ENCODE results near the gene MFSD11. TPM values are rescaled to one million over a fixed set of nuclear protein-coding genes. Genes with fewer than 3 reads are reported as not detected.
"Not testable (repeated sequence)": the region's sequence is repeated elsewhere in the genome, so short reads cannot be mapped to it uniquely, and the experiment has no call there.

MFSD11 gene
- total RNA-seq, 2 donors from 2014 or later: 49.7 to 52.3 TPM

DNA sequence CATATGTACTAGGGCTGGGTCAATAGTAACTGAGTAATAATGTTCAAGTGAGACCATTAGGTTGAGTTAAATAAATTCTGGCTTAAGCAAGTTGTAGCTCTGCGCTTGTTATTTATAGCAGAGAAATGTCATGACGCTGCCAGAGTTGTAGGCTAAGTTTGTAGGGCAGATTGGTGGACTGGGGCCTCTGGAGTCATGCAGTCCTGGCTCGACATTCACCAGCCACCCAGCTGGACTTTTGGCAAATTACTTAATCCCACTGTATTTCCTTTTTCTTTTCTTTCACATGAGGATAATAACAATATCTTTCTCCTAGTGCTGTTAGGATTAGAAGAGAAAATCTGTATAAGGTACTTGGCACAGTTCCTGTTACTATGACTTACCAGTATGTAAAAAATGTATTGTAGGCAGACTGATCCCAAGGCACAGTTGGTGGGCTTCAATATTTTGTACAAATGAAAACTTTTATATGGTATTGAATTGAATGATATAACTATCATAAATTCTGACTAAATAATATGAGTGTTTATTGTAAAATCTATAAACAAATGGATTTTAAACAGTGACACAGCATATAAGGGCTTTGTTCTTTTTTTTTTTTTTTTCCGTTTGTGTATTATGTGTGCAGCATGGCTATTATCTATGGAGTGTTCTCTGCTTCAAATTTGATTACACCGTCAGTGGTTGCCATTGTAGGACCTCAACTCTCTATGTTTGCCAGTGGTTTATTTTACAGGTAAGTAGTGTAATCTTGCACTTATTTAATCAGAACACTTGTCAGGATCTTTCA, 2.6 kb downstream of the MFSD11 start:
- TF ChIP-seq, protein P1, sequence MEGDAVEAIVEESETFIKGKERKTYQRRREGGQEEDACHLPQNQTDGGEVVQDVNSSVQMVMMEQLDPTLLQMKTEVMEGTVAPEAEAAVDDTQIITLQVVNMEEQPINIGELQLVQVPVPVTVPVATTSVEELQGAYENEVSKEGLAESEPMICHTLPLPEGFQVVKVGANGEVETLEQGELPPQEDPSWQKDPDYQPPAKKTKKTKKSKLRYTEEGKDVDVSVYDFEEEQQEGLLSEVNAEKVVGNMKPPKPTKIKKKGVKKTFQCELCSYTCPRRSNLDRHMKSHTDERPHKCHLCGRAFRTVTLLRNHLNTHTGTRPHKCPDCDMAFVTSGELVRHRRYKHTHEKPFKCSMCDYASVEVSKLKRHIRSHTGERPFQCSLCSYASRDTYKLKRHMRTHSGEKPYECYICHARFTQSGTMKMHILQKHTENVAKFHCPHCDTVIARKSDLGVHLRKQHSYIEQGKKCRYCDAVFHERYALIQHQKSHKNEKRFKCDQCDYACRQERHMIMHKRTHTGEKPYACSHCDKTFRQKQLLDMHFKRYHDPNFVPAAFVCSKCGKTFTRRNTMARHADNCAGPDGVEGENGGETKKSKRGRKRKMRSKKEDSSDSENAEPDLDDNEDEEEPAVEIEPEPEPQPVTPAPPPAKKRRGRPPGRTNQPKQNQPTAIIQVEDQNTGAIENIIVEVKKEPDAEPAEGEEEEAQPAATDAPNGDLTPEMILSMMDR (IDR thresholded peaks at IDR 0.05): no peak
- peaks cover 19% of the 10 kb centered on the region for H3K36me3 ChIP-seq
- DNase-seq (ENCODE audit: low spot score) (no peak), ATAC-seq (ENCODE audit: insufficient number of reproducible peaks, low FRiP score, low read depth) (no peak)
- H3K27ac ChIP-seq: peak overlapping the region; percentile 68 to 98
- no peaks in the 10 kb centered on the region for H3K9me3 ChIP-seq
- H3K4me3 ChIP-seq: peak overlapping the region; percentile 44
- H3K4me1 ChIP-seq (ENCODE audit: control insufficient read depth in 1 of 2, low read depth in 2 of 2): peaks cover 24 to 39% of the 10 kb centered on the region in 2 donors
- H3K27me3 ChIP-seq (replicated peaks; ENCODE audit: insufficient read depth): no peaks in the 10 kb centered on the region

DNA sequence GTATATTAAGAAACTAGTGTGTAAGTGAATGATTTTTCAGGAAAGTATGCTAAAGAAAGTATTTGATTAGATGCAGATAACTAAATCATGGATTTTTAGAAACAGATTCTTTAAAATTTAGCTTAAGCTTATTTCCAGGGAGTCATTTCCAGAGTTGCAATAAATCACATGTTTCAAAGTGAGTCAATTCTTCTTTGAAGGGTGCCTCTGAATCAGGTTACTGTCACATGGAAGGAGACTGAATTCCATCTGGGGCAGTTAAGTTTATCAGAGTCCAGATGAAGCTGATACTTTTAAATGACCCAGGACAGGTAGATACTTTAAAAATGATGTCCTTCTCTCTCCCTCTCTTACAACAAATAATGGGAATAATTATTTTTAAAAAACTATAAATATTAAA, 5.0 kb downstream of the MFSD11 start:
- H3K36me3 ChIP-seq: peaks cover 37% of the 10 kb centered on the region
- no peaks in the 10 kb centered on the region for H3K27me3 ChIP-seq (replicated peaks; ENCODE audit: insufficient read depth)
- ATAC-seq (ENCODE audit: insufficient number of reproducible peaks, low FRiP score, low read depth) (no peak), DNase-seq (ENCODE audit: low spot score) (no peak)
- no peak overlapping the region for H3K27ac ChIP-seq
- H3K4me3 ChIP-seq: no peak overlapping the region
- H3K4me1 ChIP-seq (ENCODE audit: control insufficient read depth in 1 of 2, low read depth in 2 of 2): peaks cover 21 to 36% of the 10 kb centered on the region in 2 donors
- H3K9me3 ChIP-seq: no peaks in the 10 kb centered on the region
- TF ChIP-seq, protein P1 (IDR thresholded peaks at IDR 0.05): no peak

DNA sequence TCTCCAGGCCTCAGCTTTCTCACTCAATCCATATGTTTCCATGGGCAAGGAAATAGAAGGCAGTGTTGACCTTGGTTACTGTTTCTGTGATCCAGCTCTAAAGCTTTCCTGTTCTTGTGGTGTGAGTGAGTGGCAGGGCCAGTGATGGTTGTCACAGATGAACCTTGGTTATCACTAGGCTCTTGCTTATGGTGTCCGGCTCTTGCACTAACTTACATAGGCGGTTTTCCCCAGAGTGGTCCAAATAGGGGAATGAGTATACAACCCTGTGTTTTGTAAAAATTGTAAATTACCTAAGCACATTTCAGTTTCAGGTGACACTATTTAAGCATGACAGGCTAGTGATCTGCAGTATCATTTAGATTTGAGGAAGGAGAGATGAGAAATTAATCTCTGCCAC, 6.8 kb downstream of the MFSD11 start:
- H3K36me3 ChIP-seq: peaks cover 37% of the 10 kb centered on the region
- H3K4me3 ChIP-seq: no peak overlapping the region
- ATAC-seq (ENCODE audit: insufficient number of reproducible peaks, low FRiP score, low read depth) (no peak), DNase-seq (ENCODE audit: low spot score) (no peak)
- H3K9me3 ChIP-seq: no peaks in the 10 kb centered on the region
- H3K4me1 ChIP-seq (ENCODE audit: control insufficient read depth in 1 of 2, low read depth in 2 of 2): peaks cover 11 to 19% of the 10 kb centered on the region in 2 donors
- H3K27ac ChIP-seq: no peak overlapping the region
- no peaks in the 10 kb centered on the region for H3K27me3 ChIP-seq (replicated peaks; ENCODE audit: insufficient read depth)
- TF ChIP-seq, protein P1 (IDR thresholded peaks at IDR 0.05): no peak

DNA sequence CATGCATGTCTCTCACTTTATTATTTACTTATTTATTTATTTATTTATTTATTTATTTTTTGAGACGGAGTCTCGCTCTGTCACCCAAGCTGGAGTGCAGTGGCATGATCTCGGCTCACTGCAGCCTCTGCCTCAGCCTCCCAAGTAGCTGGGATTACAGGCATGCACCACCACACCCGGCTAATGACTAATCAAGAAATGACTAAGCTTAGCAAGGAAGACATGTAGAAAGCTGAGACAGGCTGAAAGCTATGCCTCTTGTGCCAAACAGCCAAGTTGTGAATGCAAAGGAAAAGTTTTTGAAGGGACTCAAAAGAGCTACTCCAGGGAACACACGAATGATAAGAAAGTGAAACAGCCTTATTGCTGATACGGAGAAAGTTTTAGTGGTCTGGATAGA, 7.9 kb downstream of the MFSD11 start:
- ATAC-seq (ENCODE audit: insufficient number of reproducible peaks, low FRiP score, low read depth): not testable (repeated sequence)

DNA sequence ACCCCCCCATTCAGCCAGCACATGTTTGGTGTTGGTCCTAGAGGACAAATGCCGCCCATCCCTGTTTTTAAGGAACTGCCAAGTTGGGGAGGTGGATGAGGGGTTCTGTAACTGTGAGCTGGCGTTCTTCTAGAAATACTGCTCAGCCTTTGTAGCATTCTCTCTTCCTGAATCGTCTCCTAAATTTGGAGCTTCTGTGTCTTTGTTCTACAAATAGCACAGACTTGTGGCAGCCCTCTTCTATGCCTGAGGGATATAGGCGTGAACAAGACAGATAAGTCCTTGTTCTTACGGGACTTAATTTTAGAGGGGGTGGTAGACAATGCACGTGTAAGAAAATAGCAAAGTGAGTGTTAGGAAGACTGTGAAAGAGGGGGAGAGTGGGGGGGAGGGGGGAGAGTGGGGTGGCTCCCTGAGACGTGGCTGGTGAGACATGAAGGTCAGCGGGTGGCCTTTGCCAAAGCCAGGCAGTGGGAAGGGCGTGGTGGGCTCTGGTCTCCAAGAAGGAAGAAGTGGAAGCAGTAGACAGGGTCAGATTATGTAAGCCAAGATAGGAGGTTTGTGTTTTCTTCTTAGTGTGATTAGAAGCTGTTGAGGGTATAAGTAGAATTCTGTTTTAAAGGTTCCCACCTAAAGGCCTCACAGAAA, 9.9 kb downstream of the MFSD11 start:
- no peaks in the 10 kb centered on the region for H3K9me3 ChIP-seq
- DNase-seq (ENCODE audit: low spot score) (no peak), ATAC-seq (ENCODE audit: insufficient number of reproducible peaks, low FRiP score, low read depth) (no peak)
- peaks cover 37% of the 10 kb centered on the region for H3K36me3 ChIP-seq
- H3K27ac ChIP-seq: no peak overlapping the region
- H3K4me3 ChIP-seq: no peak overlapping the region
- no peaks in the 10 kb centered on the region for H3K4me1 ChIP-seq (ENCODE audit: control insufficient read depth in 1 of 2, low read depth in 2 of 2)
- TF ChIP-seq, protein P1 (IDR thresholded peaks at IDR 0.05): no peak
- no peaks in the 10 kb centered on the region for H3K27me3 ChIP-seq (replicated peaks; ENCODE audit: insufficient read depth)

More for the DNA sequence above, 7.9 kb downstream of the MFSD11 start:
- H3K36me3 ChIP-seq: peaks cover 37% of the 10 kb centered on the region
- not testable (repeated sequence) for H3K27ac ChIP-seq; H3K9me3 ChIP-seq; H3K4me3 ChIP-seq; H3K4me1 ChIP-seq (ENCODE audit: control insufficient read depth in 1 of 2, low read depth in 2 of 2); H3K27me3 ChIP-seq (replicated peaks; ENCODE audit: insufficient read depth); DNase-seq (ENCODE audit: low spot score)

Measured in thoracic aorta (tissue), 2 donors.